Inferior parietal cortex (tissue), 1 donor: ENCODE measurements around the gene CNTFR.

Source experiments
- DNase-seq: peaks from one replicate; pipeline ENCODE4 v3.0.0-alpha.2; 2016; ENCODE audit errors: extremely low spot score

Gene CNTFR

DNA sequence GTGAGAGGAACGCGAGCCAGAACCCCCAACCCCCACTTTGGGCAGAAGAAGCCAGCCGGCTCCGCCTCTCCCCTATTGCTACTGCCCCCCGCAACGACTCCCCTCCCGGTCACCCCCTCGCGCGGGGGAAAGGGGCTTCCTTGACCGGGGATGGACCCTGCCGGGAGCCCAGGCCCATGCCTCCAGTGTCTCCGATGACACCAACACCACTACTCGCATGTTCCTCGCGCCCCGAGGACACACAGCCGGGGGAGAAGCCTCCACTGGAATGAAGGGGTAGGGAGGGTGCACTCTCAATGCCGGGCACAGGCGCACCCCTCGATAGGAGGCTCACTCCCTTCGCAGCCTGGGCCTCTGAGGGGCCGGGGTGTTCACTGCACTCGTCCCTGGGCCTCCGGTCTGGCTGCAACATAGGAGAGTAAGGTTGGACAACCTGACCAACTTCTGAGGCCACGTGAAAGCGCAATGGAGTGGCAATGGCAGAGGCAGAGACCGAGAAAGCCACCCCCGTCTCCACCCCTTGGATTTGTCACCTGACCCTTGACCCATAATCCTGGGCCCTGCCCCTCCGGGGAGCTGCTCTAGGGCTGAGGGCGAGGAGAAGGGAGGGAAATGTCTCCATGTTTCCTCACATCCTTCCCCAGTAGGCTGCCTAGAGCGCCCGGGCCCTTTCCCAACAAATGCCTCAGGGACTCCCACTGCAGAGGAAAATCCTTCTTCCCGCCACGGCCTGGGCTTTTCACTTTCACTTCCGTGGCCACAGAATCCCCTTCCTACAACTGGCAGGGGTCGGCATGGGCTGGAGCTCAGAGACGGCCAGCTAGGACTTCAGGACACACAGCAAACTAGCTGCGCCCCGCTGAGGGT, 1.1 kb upstream of the CNTFR start:
- no peak for DNase-seq

DNA sequence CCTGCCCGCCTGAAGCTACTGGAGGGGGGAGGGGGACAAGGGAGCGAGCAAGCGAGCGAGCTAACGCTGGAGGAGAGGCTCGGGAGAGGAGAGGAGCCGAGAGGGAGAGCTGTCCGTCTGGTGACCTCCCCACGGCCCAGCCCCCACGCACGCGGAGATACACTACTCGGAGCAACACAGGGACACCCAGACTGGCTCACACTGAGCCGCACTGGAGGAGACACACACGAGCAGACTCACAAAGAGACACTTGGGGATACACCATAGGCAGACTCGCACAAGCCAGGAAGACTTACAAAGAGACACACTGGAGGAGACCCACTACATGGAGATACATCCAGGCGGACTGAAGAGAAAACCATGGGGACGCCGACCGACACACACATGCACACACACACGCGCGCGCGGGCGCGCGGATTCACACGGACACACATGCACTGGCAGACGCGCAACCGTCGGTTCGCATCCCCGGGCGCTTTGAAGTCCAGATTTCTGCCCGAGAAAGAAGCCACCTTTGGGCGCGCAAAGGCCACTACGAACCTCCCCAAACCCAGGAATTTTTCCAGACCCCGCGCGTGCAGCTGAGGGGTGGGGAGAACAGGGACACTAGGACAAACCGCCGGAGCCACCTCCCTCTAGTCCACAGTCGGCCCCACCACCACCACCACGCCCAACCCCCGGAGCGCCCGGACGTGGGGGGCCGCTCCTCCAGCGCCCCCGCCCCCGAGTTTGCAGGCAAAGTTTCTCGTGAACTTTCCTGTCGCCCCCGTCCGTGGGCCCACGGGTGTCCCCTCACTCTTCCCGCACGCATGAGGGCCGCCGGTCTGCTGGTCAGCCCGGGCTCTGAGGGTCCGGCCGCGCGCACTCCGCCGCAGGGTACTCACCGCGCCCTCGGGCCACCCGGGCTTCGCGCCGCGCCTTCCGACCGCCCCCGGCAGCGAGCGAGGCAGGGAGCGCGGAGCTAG, 571 bp downstream of the CNTFR start:
- no peak for DNase-seq

DNA sequence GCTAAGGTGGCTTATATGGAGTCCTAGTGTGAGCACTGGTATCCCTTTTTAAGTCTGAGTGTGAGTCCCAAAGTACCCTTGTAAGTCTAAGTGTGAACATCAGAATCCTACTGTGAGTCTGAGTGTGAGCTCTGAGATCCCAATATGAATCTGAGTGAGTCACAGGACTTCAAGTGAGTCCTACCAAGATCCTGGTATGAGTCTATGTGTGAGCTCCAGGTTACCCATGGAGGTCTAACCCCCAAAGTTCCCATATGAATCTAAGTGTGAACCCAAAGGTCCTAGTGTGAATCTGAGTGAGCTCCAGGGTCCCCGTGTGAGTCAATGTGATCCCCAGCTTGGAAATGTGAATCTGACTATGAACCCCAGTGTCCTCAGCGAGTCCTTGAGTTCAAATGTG, 2.3 kb downstream of the CNTFR start:
- no peak for DNase-seq

DNA sequence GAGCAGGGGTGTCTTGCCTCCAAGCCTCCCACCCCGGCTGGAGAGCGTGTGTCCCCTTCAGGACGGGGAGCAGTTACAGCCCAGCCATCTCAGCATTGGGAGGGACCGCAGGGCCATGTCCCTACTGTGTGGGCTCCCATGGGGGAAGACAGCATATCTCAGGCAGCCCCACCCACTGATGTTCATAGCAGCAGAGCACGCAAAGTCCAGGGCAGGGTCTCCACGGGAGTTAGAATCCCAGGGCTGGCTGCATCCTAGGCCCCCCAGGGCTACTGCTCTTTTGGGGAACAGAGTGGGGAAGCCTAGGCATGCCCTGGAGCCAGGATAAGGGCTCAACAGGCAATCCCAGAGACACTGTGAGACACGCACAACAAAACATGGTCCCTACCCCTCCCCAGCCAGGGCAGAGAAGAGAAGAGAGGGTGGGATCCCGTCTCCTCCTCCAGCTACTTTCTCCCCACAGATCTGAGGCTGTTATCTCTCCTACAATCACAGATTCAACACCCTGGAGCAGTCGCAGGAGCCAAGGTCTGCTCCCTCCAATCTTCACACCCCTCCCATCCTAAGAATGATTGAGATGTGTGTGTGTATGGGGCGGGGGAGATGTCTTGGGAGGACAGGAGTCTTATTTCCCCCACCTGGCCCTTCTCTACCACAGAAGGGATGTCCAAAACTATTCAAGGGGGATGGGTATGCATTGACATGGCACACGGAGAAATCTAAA, 3.4 kb downstream of the CNTFR start:
- DNase-seq: no peak

DNA sequence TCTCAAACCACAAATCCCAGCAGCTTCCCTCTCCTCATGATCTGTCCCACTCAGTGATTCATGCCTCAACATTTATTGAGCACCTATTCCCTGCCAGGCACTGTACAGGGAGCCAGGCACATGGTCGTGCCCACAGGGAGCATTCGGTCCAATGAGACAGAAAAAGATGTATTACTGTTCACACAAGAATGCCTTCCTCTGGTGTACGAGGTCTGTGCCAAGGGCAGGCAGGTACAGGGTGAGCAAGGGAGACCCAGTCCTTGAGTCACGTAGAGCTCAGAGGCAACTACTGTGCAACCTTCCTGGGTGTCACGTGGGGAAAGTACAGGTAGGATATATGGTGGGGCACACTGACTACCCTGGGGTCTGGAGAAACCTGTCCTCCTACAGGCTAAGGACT, 4.6 kb downstream of the CNTFR start:
- no peak for DNase-seq

DNA sequence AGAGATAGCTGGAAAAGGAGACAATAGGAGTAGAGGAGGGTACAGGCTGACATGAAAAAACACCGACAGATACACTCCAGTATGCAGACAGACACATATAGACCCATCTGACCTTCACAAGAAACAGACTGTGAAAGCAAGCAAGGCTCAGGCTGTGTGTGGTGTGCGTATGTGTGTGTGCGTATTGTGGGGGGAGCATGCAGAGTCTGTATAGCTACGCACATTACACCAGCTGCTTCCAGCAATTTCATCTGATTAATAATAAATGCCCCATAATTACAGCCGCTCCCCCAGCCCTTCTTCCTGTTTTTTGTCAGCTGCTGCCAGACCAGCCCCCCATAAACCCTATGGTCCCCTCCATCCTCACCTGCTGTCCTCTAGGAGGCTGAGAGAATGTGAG, 6.7 kb downstream of the CNTFR start:
- DNase-seq: no peak

DNA sequence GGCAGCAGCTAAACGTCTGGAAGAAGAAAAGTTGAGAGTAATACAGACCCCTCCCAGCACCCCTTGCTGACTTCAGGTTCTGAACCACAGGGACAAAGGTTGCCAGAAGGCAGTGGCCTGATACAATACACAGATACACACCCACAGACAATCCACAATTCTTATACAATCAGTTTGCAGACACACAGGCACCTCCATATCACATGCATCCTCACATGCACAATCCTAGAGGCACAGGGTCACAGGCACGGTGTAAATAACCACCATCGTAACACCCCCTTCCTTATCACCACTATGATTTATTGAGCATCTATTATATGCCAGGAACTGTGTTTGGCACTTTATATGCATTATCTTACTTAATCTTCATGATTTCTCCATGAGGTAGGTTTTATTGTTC, 8.2 kb downstream of the CNTFR start:
- DNase-seq: no peak

DNA sequence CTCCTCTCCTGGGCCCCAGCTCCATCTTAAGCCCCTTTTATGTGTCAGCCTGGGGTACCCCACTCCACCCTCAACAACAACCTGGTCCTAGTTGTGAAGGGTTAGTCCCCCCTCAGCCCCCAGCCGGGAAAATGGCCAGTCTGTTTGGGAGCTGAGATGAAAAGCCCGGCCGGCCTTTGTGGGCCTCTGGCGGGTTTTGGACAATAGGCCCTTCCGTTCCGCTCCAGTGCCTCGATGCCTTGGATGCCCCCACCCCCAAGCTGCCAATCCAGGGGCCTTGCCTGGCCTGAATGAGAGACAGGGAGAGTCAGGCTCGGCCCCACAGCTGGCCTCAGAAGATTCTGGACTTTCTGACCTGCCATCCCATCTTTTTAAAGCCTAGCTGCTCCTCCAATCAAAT, 9.2 kb downstream of the CNTFR start:
- DNase-seq: no peak

DNA sequence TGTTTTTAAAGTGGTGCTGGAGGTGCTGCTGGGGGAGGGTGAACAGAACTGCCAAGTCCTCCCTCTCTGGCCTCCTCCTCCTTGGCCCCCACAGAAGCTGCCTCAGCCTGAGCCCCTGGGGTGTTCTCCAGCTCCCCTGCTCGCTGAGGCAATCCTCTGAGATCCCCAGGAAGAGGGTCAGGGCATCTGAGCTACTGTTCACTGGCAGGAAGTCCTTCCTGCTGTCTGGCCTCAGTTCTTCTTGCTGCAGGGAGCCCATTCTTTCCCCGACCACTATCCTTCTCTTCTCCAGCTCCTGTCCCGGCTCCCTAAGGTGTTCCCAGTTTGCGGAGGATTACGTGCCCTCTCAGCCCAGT, 9.7 kb downstream of the CNTFR start:
- DNase-seq: no peak

DNA sequence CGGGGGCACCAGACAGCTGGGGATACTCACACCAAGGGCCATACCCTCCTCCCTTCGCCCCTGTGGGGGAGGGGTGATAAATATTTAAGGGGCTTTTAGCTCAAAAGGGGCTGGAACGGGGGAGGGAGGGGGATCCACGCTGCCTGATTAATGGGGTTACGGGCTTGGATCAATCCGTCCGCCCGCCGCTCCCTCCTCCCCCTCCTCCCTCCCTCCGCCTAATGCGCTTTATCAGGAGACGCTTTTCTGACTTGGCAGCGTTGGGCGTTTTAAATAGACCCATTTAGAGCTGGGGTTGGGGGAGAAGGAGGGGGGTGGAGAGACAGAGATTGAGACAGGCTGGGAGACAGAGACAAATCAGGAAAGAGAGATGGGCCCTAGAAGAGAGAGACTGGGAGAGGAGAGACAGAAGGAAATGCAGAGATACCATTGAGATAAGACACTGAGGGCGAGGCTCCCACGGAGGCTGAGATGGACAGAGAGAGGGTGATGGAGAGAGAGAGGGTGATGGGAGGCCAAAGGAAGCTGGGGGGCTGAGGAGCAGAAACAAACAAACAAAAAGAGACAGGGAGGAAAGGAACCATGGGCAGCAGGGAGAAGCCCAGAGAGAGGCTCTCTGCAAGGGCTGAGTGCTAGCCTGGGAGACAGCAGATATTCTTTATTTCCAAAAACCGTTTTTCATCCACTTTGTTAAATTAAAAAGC, 10.3 kb downstream of the CNTFR start:
- no peak for DNase-seq

DNA sequence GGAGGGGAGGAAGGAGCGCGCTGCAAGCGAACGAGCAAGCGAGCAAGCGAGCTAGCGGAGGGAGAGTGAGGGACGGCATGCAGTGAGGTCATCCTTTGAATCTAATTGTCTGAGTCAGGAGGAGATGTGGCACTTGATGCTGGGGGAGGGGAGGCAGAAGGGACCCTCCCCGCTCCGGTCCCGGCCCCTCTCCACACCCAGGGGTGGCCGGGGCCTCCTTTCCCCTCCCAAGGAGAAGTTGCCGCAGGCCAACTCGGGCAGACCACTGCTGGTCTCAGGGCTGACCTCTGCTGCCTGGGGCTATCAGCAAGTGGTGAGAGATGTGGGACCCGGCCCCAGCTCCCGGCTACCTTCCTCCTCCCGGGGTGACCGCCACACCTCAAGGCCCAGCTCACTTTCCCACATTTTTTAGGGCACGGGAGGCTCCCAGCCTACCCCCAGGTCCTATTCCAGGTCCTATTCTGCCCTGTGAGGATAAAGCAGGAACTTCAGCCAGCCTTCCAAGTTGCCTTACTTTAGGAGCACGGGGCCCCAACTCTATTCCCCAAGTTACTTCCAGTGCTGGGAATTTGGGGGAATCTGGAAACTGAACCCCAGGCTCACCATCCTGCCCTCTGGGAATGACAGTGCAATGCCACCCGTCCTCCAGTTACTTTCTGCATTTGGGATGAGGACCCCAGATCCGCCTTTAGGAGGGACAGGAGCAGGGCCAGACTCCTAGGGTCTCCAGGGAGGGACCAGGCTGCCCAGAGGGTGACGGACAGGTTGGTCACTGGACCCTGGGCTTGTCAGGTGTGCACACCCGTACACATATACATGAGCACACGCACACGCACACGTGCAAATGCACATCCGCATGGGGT, 11.1 kb downstream of the CNTFR start:
- DNase-seq: no peak

DNA sequence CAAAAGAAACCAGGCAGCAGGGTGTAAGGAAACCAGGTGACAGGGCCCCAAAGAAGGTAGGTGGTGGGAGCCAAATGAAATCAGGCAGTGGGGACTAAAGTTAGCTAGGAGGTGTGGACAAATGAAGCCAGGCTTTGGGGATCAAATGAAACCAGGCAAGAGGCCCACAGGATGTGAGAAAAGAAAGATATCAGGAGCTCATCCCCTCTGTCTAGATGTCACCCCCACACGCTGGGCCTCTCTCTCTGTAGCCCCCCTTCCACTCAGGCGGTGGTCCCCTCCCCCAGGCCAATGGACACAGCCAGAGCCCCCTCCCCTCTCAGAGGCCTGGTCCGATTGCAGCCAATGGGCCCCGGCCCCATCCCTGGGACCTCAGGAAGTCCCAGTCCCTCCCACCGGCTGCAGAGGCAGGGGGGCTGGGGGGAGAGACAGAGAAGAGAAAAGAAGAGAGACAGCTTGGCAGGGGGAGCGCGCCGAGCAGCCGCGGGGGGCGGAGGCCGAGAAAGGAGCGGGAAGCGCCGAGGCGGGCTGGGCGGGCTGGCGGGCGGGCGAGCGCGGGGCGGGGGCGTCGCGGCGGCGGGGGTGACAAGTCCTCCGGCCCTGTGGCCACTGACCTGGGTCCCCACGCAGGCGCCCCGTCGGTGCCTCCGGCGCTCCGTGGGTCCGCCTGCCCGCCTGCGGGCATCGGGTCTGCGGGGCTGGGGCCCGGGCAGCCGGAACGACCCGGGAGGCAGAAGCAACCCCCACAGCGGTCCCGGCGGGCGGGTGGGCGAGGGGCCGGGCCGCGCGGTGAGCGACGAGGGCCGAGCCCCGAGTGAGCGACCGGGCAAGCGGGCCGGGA, 11.9 kb downstream of the CNTFR start:
- DNase-seq: no peak

DNA sequence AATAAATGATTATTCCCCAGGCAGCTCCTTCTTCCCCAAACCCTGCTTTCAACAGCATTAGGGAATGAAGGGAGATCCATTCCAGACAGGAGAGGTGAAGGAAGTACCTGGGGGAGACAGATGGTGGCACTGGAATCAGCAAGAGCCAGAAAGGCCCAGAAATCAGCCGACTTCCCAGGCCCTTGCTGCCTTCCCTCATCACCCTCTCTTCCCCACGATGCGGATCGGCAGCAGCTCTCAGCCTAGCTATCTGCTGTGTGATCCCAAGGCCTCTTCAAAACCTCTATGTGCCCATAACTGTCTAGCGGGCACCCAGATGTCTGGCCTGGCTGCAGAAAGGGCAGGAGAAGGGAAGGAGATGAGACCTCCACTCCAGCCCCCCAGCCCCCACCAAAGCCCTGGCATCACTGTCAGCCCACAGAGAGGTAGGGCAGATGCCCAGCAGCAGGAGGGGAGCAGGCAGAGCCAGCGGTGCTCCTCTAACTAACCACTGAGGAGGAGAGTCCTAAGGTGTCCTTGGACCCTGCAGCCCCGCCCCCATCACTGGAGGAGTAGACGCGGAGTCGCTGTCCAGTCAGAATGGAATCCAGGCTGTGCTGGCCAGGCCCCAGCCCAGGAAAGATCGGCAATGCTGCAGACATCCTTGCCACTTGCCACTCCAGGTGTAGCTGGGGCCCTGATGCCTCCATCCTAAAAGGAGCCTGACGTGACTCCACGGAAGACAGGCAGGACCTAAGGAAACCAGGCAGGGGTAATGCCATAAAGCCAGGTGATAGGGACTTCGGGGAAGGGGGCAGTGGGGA, 12.7 kb downstream of the CNTFR start:
- DNase-seq: no peak

DNA sequence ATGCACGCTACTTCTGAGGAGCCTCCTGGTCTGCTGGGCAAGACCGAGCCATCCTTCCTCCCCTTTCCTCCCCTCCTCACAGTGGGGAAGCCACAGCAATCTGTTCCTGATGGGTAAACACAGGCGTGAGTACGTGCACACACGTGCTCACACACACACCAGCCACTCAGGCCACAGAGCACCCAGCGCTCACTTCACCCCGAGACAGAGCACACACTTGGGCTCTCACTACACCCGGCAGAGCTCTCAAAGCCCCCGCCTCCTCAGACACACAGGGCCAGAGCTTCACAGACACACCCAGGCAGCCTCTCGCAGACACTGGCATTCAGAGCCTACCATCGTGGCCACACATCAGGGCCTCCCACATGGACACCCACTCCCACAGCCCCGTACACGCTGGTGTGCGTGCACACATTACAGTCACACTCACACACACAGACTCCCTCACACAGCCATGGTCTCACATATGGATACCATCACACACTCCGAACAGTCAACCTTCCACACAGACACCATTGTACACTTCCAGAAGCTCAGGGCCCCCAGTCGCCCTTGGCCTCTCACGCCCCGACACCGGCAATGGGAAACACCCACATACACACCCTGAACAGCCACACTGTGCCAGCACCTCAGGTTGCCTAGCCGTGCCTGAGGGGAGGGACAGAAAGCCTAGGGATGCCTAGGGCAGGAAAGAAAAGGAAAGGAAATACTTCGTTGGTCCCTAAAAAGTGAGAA, 13.5 kb downstream of the CNTFR start:
- DNase-seq: no peak

DNA sequence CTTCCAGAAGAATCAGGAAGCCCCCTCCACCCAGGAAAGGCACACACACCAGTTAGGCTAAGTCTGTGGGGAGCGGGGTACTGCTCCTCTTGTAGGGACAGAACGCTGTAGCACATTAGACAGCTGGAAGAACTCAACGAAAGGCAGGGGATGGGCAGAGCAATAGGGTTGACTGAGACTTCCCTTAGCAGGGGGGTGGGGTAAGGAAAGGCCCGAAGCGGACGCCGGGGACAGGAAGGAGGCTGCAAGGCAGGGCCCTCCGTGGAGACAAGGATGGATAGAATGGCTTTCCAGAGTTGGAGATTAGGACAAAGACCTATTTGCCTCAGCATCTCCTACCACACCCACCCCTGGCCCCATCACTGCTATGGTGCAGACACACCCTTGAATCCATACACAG, 14.3 kb downstream of the CNTFR start:
- no peak for DNase-seq

DNA sequence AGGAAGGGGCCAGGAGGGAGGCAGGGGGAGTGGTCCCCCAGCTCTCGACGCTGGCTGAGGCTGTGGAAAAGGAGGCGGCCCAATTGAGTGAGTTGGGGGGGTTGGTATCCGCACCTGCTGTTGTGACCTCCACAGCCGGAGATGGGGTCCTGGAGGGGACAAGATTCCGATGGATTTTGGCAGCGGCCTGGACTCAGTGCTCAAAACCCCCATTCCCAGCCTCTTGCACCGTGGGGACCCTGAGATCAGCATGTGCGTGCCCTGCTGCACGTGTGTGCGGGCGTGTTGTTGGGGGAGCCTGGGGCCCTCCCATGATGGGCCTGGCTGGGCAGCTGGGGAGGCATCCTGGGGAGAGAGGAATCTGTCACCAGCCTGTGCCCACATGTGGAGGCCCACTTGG, 15.0 kb downstream of the CNTFR start:
- DNase-seq: no peak

DNA sequence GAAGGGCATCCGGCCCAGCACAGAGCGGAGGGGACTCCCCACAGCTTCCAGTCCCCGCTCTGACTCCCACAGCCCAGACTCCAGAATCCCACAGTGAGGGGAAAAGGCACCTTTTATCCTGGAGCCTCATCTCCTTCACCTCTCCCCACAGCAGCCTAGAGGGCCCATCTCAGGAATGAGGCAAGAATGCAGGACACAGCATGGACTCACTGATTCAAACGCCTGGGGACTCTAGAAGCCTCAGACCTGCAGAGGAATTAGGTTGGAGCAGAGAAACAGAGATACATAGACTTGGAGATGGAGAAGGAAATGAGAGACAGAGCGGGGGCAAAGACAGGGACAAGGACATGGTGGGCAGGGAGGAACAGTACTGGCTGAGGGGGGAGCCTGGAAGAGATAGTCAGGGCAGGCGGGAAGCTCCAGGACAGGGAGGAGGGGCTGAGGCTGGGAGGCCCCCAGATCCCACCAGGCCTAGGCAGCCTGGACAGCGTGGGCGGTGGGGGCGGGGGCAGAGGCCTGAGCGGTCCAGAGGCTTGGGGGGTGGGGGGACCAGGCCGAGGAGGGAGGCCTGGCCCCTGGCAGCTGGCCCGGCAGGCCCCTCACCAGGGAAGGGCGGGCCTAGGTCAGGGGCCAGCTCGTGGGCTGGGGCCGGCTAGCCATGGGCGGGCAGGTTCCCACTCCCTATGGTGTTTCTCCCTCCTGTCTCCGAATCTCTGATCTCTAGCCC, 15.8 kb downstream of the CNTFR start:
- DNase-seq: no peak

DNA sequence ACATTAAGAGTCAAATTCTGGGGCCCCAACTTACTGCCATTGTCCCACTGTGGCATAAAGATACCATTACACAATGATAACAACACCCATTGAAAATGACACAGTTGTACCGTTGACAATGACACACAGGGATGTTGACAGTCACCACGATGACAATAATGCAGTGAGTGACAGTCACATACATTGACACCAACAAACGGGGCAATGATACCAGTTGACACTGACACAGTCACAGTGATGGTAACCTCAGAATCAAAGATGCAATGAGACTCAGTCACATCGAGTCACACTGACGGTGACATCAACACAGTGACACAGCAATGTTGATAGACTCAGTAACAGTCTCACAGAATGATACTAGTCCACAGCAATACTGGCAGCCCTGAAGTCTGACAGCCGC, 16.9 kb downstream of the CNTFR start:
- DNase-seq: no peak
